Right atrium auricular region (tissue), 2 donors: Measurements from ENCODE around the gene ZNF630. TPM values are rescaled to one million over a fixed set of nuclear protein-coding genes. Genes with fewer than 3 reads are reported as not detected.

Experiments used
- total RNA-seq, 2 donors: library from RNA; depleted of rRNA; stranded (reverse); fragments of >200 nt; gene quantifications; one replicate each; pipeline ENCODE4 v1.1.0, GENCODE V29; 2016

The ZNF630 gene
- total RNA-seq, 2 donors from 2014 or later: 2.7 to 3.9 TPM

Other genes starting within 250 kb of the ZNF630 start
- gene ZNF81, start 234.7 kb downstream of the ZNF630 start, total RNA-seq: 1 to 10 TPM; 3.6 to 4.7 TPM
- gene ZNF182, start 67.7 kb downstream of the ZNF630 start, total RNA-seq: 1 to 10 TPM; 2.0 to 2.4 TPM
- not detected for gene SPACA5, start 64.7 kb downstream of the ZNF630 start, total RNA-seq
- not detected for gene SPACA5B, start 59.0 kb upstream of the ZNF630 start, total RNA-seq
- gene SSX5, start 125.2 kb upstream of the ZNF630 start, total RNA-seq: not detected
- gene SSX1, start 183.8 kb upstream of the ZNF630 start, total RNA-seq: not detected